Measurements from ENCODE around the gene SPA17.

SPA17 gene

GRCh38 chr11:124658986-124659385 lies 14.7 kb upstream of the SPA17 start:
- DNase-seq (ENCODE audit: extremely low spot score, insufficient read length, low read depth) (no peak), FAIRE-seq (no peak)

- DNase-seq (ENCODE audit: extremely low spot score, insufficient read length, low read depth) (no peak), FAIRE-seq (no peak)
These were observed 12.2 kb upstream of the SPA17 start for GRCh38 chr11:124661553-124661952.

DNA sequence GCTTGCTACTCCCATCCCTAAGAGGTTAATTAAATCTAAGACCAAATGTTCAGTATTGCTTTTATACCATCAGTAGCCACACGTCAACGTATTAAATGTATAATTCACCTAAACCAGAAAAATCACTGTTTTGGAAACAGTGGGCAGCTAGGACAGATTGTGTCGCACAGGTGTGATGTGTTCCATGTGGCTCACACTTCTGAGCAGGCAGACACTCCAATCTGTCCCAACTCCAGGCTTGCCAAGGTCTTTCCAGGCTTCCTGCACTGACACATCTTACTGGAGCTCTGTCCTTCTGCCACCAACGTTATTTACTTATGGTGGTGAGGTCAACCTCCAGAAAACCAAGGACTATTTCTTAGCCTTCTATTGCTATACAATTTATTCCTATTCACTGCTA lies 11.6 kb upstream of the SPA17 start:
- DNase-seq (ENCODE audit: extremely low spot score, insufficient read length, low read depth) (no peak), FAIRE-seq (no peak)

GRCh38 chr11:124663861-124664260 lies 9.8 kb upstream of the SPA17 start:
- DNase-seq (ENCODE audit: extremely low spot score, insufficient read length, low read depth) (no peak), FAIRE-seq (no peak)

GRCh38 chr11:124667601-124668000 lies 6.1 kb upstream of the SPA17 start:
- FAIRE-seq, result no peak

DNA sequence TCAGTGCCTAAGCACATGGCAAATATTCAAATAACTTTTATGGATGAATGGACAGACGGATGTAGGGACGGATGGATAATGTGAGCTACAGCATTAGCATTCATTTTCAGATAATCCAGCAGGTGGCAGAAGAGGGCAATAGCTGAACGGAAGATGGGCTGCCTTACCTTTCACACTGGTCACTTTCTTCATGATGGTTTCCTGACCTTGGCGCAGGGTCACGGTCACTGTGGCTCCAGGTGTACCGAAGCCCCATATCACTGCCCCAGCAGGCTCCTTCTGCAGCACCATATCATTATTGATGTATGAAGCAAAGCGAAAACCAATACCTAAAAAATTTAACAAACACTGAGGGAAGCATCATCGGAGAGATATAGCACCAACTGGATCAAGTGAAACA lies 4.5 kb upstream of the SPA17 start:
- FAIRE-seq (peak; percentile 81), DNase-seq (ENCODE audit: extremely low spot score, insufficient read length, low read depth) (peak; percentile 43)

More at GRCh38 chr11:124667601-124668000, 6.1 kb upstream of the SPA17 start:
- DNase-seq (ENCODE audit: extremely low spot score, insufficient read length, low read depth), result no peak

- no peak for DNase-seq (ENCODE audit: extremely low spot score, insufficient read length, low read depth)
These were observed 3.0 kb upstream of the SPA17 start for GRCh38 chr11:124670732-124671131.

DNA sequence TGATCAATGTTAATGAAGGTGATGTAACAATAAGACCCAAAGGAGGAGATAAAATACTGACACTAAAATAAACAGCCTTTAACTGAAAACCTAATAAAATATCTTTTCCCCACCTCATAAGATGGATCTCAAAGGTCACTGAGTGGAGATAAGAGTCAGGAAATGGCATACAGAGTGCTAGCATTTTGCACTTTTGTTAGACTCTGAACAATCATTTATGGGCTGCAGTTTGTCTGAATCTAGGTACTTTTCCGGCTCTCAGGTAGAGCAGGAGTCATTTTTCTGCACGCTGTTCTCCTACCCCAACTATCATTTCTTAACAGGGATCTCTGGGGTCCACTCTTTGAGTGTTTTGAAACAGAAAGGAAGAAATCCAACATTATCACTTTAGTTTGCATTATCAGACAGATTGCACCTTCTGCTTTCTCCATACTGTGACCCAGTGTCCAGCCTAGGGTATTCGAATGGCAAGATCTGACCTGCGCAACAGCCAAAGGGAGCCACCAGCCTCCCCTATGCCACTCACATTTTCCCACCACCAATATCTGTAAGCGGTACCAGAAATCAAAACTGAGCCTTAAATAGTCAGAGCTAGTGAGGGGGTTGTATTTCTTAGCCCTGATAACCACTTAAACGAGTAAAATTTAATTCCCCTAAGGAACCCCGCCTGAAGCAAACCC lies 1.0 kb upstream of the SPA17 start:
- FAIRE-seq, result no peak

More at GRCh38 chr11:124670732-124671131, 3.0 kb upstream of the SPA17 start:
- no peak for FAIRE-seq

GRCh38 chr11:124674168-124674517 lies 439 bp downstream of the SPA17 start:
- no peak for FAIRE-seq
- DNase-seq (ENCODE audit: extremely low spot score, insufficient read length, low read depth), result no peak

More for the DNA sequence above, 1.0 kb upstream of the SPA17 start:
- DNase-seq (ENCODE audit: extremely low spot score, insufficient read length, low read depth), result no peak

DNA sequence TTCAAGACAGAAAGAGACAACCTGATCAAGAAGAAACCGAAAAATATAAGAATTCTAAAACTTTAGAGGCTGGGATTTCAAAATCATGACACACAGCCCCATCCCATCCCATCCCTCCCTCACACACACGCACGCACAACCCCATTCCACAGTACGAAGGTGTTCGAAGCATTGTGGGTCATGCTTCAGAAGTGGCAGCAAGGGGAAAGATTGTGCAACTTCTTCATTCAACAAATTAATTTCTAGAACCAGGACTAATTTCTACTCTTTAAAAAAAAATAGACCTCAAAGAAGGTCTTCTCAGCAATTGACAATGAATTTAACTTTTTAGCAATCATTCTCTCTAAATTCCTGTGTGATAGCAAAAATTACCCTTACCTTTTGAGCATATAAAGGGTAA lies 867 bp downstream of the SPA17 start:
- FAIRE-seq, result no peak
- DNase-seq (ENCODE audit: extremely low spot score, insufficient read length, low read depth), result no peak

DNA sequence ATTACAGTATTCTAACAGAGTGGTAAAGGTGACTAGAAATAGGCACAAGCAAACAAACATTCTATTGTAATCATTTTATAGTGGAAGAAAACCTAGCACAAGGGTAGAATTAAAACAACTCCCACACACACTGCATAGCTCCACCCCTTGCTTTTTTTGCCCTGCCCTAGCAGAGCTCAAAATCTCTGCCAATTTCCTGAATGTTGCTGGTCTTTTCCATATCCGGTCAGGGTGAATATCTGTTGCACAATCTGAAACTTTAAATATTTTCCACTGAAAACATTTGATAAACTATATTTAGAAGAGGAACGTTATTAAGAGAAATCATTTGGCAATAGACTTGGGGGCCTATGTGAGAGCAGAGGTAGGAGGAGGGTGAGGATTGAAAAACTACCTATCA lies 2.7 kb downstream of the SPA17 start:
- no peak for FAIRE-seq
- no peak for DNase-seq (ENCODE audit: extremely low spot score, insufficient read length, low read depth)

GRCh38 chr11:124678416-124678815 lies 4.7 kb downstream of the SPA17 start:
- DNase-seq (ENCODE audit: extremely low spot score, insufficient read length, low read depth), result no peak
- FAIRE-seq, result no peak

GRCh38 chr11:124681421-124681820 lies 7.7 kb downstream of the SPA17 start:
- DNase-seq (ENCODE audit: extremely low spot score, insufficient read length, low read depth) (no peak), FAIRE-seq (no peak)

- FAIRE-seq (no peak), DNase-seq (ENCODE audit: extremely low spot score, insufficient read length, low read depth) (no peak)
These were observed 8.7 kb downstream of the SPA17 start for GRCh38 chr11:124682443-124682842.

DNA sequence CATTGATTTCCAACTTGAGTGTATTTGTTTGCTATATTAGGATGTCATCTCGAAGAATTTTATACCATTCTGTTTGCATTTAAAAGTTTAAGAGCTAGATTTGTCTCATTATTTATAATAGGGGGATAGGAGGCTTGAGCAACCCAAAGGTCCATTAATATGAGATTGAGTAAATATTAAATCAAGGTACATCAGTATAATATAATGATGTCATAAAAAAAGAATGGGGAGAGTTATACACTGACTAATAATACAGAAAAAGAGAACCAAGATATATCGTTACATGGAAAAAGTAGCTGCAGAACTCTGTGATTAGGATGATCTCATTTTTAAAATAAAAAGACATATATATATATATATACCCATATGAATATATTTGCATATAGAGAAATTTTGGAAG lies 19.4 kb downstream of the SPA17 start:
- DNase-seq (ENCODE audit: extremely low spot score, insufficient read length, low read depth) (no peak), FAIRE-seq (no peak)

GRCh38 chr11:124699547-124699946 lies 25.8 kb downstream of the SPA17 start:
- DNase-seq (ENCODE audit: extremely low spot score, insufficient read length, low read depth), result no peak
- no peak for FAIRE-seq

- FAIRE-seq, result no peak
- no peak for DNase-seq (ENCODE audit: extremely low spot score, insufficient read length, low read depth)
These were observed 26.3 kb downstream of the SPA17 start for GRCh38 chr11:124700028-124700427.

DNA sequence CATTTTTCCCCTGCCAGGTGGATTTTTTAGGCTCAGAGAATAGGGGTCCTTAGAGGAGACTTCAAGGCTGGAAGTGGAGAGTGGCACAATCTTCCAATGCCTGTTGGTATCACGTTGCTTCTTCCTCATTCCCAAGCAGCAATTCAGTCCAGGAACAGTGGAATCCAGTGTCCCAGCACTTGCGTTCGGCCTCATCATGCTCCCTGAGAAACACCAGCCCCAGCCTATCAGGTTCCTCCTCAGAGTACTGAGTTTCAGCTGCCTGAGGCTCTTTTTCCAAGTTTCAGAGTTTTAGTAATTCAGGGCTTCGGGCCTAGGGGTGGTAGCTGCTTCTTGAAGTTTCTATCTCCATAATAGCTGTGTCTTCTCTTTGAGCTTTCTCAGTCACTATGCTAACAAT lies 34.1 kb downstream of the SPA17 start:
- DNase-seq (ENCODE audit: extremely low spot score, insufficient read length, low read depth), result no peak
- no peak for FAIRE-seq

GRCh38 chr11:124712392-124712791 lies 38.7 kb downstream of the SPA17 start:
- FAIRE-seq (no peak), DNase-seq (ENCODE audit: extremely low spot score, insufficient read length, low read depth) (no peak)

DNA sequence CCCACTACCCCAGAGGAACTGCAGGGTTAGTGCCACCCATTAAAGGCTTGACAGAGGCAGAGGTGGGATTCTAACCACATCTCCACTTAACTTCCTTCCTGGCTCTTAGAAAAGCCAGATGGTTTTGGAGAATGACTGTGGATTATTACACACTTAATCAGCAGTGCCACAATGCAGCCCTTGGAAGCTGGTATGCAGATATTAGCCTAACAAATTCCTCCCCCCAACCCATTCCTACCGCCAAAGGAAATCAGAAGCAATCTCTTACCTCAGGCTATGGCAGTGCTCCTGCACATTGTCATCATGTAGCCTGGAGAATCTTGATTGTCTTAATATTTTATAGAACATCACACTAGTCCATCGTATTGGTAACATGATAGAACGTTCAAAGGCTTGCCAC lies 42.9 kb downstream of the SPA17 start:
- FAIRE-seq, result no peak

GRCh38 chr11:124717421-124717785 lies 43.7 kb downstream of the SPA17 start:
- DNase-seq (ENCODE audit: extremely low spot score, insufficient read length, low read depth) (no peak), FAIRE-seq (peak; percentile 58)

More for the DNA sequence above, 42.9 kb downstream of the SPA17 start:
- DNase-seq (ENCODE audit: extremely low spot score, insufficient read length, low read depth), result no peak

All from GM18507 (cell line).